GM21515 (cell line): ENCODE data around the gene CNTNAP2.

Experiments used
- ATAC-seq: cut with Tn5 transposase; IDR thresholded peaks from one replicate; pipeline ENCODE4 v1.9.1; 2021; ENCODE audit not compliant: unreplicated experiment

CNTNAP2 gene

GRCh38 chr7:147193476-147193875 is 1076.9 kb downstream of the CNTNAP2 start:
- ATAC-seq, result no peak

GRCh38 chr7:147196481-147196880 is 1079.9 kb downstream of the CNTNAP2 start:
- ATAC-seq, result no peak

GRCh38 chr7:147197006-147197405 is 1080.4 kb downstream of the CNTNAP2 start:
- no peak for ATAC-seq

GRCh38 chr7:147199868-147200267 is 1083.3 kb downstream of the CNTNAP2 start:
- no peak for ATAC-seq

GRCh38 chr7:147207988-147208387 is 1091.4 kb downstream of the CNTNAP2 start:
- ATAC-seq, result no peak

GRCh38 chr7:147231275-147231674 is 1114.7 kb downstream of the CNTNAP2 start:
- no peak for ATAC-seq

GRCh38 chr7:147235645-147236382 is 1119.2 kb downstream of the CNTNAP2 start:
- ATAC-seq, result no peak

- no peak for ATAC-seq
Observed at GRCh38 chr7:147240468-147240867, 1123.9 kb downstream of the CNTNAP2 start.

GRCh38 chr7:147245274-147245673 is 1128.7 kb downstream of the CNTNAP2 start:
- ATAC-seq, result peak; percentile 64

- ATAC-seq, result no peak
Observed at GRCh38 chr7:147249956-147250355, 1133.4 kb downstream of the CNTNAP2 start.

GRCh38 chr7:147251751-147252325 is 1135.2 kb downstream of the CNTNAP2 start:
- no peak for ATAC-seq

- ATAC-seq, result no peak
Observed at GRCh38 chr7:147261693-147262092, 1145.1 kb downstream of the CNTNAP2 start.

- ATAC-seq, result no peak
Observed at GRCh38 chr7:147265528-147265927, 1148.9 kb downstream of the CNTNAP2 start.

GRCh38 chr7:147276106-147276505 is 1159.5 kb downstream of the CNTNAP2 start:
- no peak for ATAC-seq

GRCh38 chr7:147276783-147277370 is 1160.3 kb downstream of the CNTNAP2 start:
- ATAC-seq, result no peak

- no peak for ATAC-seq
Observed at GRCh38 chr7:147279514-147279913, 1162.9 kb downstream of the CNTNAP2 start.

GRCh38 chr7:147279964-147280374 is 1163.4 kb downstream of the CNTNAP2 start:
- ATAC-seq, result no peak

GRCh38 chr7:147282204-147282603 is 1165.6 kb downstream of the CNTNAP2 start:
- no peak for ATAC-seq

- ATAC-seq, result no peak
Observed at GRCh38 chr7:147296201-147296600, 1179.6 kb downstream of the CNTNAP2 start.

- no peak for ATAC-seq
Observed at GRCh38 chr7:147296986-147297385, 1180.4 kb downstream of the CNTNAP2 start.

- ATAC-seq, result no peak
Observed at GRCh38 chr7:147298611-147299043, 1182.0 kb downstream of the CNTNAP2 start.

- no peak for ATAC-seq
Observed at GRCh38 chr7:147300293-147300692, 1183.7 kb downstream of the CNTNAP2 start.
